ENCODE measurements around the gene IGF1. TPM values are rescaled to one million over a fixed set of nuclear protein-coding genes. Genes with fewer than 3 reads are reported as not detected.

IGF1 gene
- total and polyA plus RNA-seq, 10 of the 15 experiments (the other 5 are each of a cell fraction or from before 2014, with no cell fraction given) = 2.4 to 9.2 (median 3.5) TPM

DNA sequence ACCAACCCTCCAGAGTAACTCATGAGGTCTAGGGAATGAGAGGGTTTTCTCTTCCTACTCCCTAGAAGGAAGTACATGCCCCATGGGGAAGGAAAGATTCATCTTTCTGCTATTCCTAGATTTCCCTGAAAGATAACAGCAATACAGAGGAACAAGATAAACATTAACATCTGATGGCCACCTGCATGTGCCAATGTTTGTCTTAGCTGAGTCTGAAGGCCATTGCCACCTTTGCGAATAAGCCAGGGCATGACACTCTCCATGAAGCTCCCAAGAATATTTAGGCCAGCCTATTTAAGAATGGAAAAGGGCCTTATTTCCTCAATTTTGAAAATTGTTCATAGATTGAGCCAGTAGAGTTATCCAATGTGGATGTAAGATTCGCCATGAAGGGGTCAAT, 26.0 kb downstream of the IGF1 start (continued):
- TF ChIP-seq NFYB (IDR thresholded peaks at IDR 0.05; ENCODE audit: insufficient read depth, low read depth, low read length) = no peak

DNA sequence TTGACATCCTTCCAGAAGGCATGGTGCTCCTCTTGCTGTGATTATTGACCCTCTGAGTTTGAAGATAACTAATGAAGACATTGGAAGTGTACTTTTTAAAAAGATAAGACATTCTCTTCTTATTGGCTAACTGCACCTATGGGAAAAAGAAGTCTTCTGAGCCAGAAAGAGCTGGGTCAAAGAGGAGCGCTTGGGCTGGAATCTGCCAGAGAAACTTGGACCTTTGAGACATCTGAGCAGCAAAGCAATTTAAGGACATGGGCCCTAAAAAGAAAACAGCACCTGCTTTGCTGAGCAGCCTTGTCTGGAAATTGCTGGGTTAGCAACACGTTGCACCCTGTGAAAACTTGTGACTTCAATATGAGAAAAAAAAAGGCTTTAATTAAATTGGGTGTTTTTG, 27.8 kb downstream of the IGF1 start:
- Histone ChIP-seq H3K4me2 (ENCODE audit: control insufficient read depth, insufficient read depth) (no peak overlapping the region), H2AFZ (ENCODE audit: control insufficient read depth, low read depth, low read length) (no peak overlapping the region), H3K9ac (ENCODE audit: control insufficient read depth, insufficient read depth, low read length) (no peak overlapping the region), H3K4me1 (ENCODE audit: control insufficient read depth, insufficient read depth, low read length) (no peaks in the 10 kb centered on the region), H3K9me3 (replicated peaks; ENCODE audit: control insufficient read depth, insufficient read depth, low read length) (no peaks in the 10 kb centered on the region; the same call in 2 of the 3 replicates), H3K79me2 (ENCODE audit: control insufficient read depth, insufficient read depth, low read length) (no peaks in the 10 kb centered on the region), H3K36me3 (ENCODE audit: control insufficient read depth in 2 of 2, insufficient read depth in 2 of 2, low read length in 1 of 2) (no peaks in the 10 kb centered on the region), H4K20me1 (ENCODE audit: control insufficient read depth, insufficient read depth) (no peaks in the 10 kb centered on the region), H3K27me3 (replicated peaks in 1 of 2; ENCODE audit: control insufficient read depth in 2 of 2, insufficient read depth in 2 of 2, low read length in 1 of 2) (no peaks in the 10 kb centered on the region), H3K4me3 (no peak overlapping the region), H3K27ac (ENCODE audit: control insufficient read depth, insufficient read depth) (no peak overlapping the region)
- intact Hi-C loops (cut with micrococcal nuclease; ENCODE audit: unreplicated experiment) (no loop called here), in situ Hi-C loops (cut with MboI) (no loop called here)
- ATAC-seq = no peak
- CTCF ChIA-PET = no interaction called here
- SMC1A ChIA-PET (ENCODE audit: uncharacterized antibody, unreplicated experiment) = interaction anchor here (0.7 kb wide), 1 partner anchor 18 kb away, joined by 3 read pairs; no protein-coding TSS in a partner anchor
- DNase-seq (ENCODE audit: low read depth, low spot score) = no peak
- no peak for FAIRE-seq
- RAD21 ChIA-PET (ENCODE audit: unreplicated experiment) = no interaction called here
- POLR2A ChIA-PET = no interaction called here
- WGBS (ENCODE audit: insufficient coverage, insufficient replicate concordance, low lambda C conversion rate, missing lambda C conversion rate) = 57% methylated on average over 2 of the region's 2 CpGs
- TF ChIP-seq, protein P1, sequence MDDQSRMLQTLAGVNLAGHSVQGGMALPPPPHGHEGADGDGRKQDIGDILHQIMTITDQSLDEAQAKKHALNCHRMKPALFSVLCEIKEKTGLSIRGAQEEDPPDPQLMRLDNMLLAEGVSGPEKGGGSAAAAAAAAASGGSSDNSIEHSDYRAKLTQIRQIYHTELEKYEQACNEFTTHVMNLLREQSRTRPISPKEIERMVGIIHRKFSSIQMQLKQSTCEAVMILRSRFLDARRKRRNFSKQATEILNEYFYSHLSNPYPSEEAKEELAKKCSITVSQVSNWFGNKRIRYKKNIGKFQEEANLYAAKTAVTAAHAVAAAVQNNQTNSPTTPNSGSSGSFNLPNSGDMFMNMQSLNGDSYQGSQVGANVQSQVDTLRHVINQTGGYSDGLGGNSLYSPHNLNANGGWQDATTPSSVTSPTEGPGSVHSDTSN (IDR thresholded peaks at IDR 0.05; ENCODE audit: insufficient replicate concordance, low read depth, low read length) = no peak
- TF ChIP-seq ZZZ3 (IDR thresholded peaks at IDR 0.05; ENCODE audit: control insufficient read depth, insufficient read length, low read depth) (no peak), SREBF2 (IDR thresholded peaks at IDR 0.05; ENCODE audit: low read length) (no peak), ZNF274 (IDR thresholded peaks at IDR 0.05; ENCODE audit: insufficient read depth, insufficient read length) (no peak), MXI1 (IDR thresholded peaks at IDR 0.05; ENCODE audit: low read depth, low read length) (no peak), PAX8 (IDR thresholded peaks at IDR 0.05) (no peak)
- TF ChIP-seq, protein P2, sequence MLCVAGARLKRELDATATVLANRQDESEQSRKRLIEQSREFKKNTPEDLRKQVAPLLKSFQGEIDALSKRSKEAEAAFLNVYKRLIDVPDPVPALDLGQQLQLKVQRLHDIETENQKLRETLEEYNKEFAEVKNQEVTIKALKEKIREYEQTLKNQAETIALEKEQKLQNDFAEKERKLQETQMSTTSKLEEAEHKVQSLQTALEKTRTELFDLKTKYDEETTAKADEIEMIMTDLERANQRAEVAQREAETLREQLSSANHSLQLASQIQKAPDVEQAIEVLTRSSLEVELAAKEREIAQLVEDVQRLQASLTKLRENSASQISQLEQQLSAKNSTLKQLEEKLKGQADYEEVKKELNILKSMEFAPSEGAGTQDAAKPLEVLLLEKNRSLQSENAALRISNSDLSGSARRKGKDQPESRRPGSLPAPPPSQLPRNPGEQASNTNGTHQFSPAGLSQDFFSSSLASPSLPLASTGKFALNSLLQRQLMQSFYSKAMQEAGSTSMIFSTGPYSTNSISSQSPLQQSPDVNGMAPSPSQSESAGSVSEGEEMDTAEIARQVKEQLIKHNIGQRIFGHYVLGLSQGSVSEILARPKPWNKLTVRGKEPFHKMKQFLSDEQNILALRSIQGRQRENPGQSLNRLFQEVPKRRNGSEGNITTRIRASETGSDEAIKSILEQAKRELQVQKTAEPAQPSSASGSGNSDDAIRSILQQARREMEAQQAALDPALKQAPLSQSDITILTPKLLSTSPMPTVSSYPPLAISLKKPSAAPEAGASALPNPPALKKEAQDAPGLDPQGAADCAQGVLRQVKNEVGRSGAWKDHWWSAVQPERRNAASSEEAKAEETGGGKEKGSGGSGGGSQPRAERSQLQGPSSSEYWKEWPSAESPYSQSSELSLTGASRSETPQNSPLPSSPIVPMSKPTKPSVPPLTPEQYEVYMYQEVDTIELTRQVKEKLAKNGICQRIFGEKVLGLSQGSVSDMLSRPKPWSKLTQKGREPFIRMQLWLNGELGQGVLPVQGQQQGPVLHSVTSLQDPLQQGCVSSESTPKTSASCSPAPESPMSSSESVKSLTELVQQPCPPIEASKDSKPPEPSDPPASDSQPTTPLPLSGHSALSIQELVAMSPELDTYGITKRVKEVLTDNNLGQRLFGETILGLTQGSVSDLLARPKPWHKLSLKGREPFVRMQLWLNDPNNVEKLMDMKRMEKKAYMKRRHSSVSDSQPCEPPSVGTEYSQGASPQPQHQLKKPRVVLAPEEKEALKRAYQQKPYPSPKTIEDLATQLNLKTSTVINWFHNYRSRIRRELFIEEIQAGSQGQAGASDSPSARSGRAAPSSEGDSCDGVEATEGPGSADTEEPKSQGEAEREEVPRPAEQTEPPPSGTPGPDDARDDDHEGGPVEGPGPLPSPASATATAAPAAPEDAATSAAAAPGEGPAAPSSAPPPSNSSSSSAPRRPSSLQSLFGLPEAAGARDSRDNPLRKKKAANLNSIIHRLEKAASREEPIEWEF (IDR thresholded peaks at IDR 0.05; ENCODE audit: insufficient replicate concordance, low read depth, low read length) = no peak
- TF ChIP-seq, protein P3, sequence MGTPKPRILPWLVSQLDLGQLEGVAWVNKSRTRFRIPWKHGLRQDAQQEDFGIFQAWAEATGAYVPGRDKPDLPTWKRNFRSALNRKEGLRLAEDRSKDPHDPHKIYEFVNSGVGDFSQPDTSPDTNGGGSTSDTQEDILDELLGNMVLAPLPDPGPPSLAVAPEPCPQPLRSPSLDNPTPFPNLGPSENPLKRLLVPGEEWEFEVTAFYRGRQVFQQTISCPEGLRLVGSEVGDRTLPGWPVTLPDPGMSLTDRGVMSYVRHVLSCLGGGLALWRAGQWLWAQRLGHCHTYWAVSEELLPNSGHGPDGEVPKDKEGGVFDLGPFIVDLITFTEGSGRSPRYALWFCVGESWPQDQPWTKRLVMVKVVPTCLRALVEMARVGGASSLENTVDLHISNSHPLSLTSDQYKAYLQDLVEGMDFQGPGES (IDR thresholded peaks at IDR 0.05) = no peak
- TF ChIP-seq, protein P4, sequence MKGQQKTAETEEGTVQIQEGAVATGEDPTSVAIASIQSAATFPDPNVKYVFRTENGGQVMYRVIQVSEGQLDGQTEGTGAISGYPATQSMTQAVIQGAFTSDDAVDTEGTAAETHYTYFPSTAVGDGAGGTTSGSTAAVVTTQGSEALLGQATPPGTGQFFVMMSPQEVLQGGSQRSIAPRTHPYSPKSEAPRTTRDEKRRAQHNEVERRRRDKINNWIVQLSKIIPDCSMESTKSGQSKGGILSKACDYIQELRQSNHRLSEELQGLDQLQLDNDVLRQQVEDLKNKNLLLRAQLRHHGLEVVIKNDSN (IDR thresholded peaks at IDR 0.05; ENCODE audit: borderline replicate concordance, extremely low read length, insufficient read depth, low read depth, low read length) = no peak
- TF ChIP-seq, protein P5, sequence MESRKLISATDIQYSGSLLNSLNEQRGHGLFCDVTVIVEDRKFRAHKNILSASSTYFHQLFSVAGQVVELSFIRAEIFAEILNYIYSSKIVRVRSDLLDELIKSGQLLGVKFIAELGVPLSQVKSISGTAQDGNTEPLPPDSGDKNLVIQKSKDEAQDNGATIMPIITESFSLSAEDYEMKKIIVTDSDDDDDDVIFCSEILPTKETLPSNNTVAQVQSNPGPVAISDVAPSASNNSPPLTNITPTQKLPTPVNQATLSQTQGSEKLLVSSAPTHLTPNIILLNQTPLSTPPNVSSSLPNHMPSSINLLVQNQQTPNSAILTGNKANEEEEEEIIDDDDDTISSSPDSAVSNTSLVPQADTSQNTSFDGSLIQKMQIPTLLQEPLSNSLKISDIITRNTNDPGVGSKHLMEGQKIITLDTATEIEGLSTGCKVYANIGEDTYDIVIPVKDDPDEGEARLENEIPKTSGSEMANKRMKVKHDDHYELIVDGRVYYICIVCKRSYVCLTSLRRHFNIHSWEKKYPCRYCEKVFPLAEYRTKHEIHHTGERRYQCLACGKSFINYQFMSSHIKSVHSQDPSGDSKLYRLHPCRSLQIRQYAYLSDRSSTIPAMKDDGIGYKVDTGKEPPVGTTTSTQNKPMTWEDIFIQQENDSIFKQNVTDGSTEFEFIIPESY (IDR thresholded peaks at IDR 0.05) = no peak
- TF ChIP-seq, protein P6, sequence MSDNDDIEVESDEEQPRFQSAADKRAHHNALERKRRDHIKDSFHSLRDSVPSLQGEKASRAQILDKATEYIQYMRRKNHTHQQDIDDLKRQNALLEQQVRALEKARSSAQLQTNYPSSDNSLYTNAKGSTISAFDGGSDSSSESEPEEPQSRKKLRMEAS (IDR thresholded peaks at IDR 0.05; ENCODE audit: low read depth, low read length) = no peak
- BruUV-seq (replicated peaks) = no TSS peak
